PC-9 (cell line): ENCODE results near the gene SULT1E1.

Source experiments
- EZH2 ChIP-seq: fragments of 200-600 bp; sonication (generic); IDR thresholded peaks from 2 replicates; pipeline ENCODE4 v1.8.0; 2017; ENCODE audit warnings: antibody characterized with exemption, low read depth
- TF ChIP-seq, protein P1 (sequence below): fragments of 200-600 bp; sonication (generic); conservative IDR thresholded peaks from 2 replicates; pipeline ENCODE4 v1.6.1; 2017; ENCODE audit warnings: mixed run types, antibody characterized with exemption, mild to moderate bottlenecking, moderate library complexity

DNA sequence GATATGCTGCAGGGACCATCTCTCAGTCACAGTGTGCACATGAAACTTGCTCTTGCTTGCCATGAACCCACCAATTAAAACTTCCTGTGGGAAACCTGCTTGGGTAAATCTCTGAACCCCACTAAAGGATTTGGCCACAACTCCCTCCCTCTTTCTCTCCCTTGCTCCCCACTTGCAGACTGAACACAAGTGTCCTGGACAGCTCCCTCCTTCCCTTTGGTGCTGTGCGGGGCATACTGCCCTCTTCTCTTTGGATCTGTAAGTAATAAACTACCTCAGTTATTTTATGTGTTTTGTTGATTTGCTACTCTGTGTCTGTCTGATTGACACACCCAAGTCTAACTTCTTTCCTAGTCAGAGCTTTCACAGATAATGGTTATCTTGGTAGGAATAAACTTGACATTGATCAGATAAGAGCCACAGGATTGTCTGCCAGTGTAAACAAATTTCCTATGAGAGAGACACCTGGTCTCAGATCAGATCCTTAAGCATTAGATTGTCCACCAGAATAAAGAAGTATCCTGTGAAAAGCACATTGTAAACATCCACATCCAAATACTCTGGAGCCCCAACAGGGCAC is 41.8 kb downstream of the SULT1E1 start:
- TF ChIP-seq, protein P1, sequence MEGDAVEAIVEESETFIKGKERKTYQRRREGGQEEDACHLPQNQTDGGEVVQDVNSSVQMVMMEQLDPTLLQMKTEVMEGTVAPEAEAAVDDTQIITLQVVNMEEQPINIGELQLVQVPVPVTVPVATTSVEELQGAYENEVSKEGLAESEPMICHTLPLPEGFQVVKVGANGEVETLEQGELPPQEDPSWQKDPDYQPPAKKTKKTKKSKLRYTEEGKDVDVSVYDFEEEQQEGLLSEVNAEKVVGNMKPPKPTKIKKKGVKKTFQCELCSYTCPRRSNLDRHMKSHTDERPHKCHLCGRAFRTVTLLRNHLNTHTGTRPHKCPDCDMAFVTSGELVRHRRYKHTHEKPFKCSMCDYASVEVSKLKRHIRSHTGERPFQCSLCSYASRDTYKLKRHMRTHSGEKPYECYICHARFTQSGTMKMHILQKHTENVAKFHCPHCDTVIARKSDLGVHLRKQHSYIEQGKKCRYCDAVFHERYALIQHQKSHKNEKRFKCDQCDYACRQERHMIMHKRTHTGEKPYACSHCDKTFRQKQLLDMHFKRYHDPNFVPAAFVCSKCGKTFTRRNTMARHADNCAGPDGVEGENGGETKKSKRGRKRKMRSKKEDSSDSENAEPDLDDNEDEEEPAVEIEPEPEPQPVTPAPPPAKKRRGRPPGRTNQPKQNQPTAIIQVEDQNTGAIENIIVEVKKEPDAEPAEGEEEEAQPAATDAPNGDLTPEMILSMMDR = no peak
- no peak for TF ChIP-seq EZH2
